ENCODE measurements around the gene CDC42BPA.

GRCh38 chr1:227304665-227305064, 13.6 kb downstream of the CDC42BPA start:
- no peak for TF ChIP-seq POLR2A (IDR thresholded peaks at IDR 0.05; ENCODE audit: low read depth, low read length)
- TF ChIP-seq TAF1 (IDR thresholded peaks at IDR 0.05; ENCODE audit: borderline replicate concordance, low read depth, low read length): no peak
- TF ChIP-seq POLR2AphosphoS5 (IDR thresholded peaks at IDR 0.05; ENCODE audit: low read depth, low read length): no peak

All from GM12892 (cell line).